ENCODE measurements around the gene PCBP1. TPM values are rescaled to one million over a fixed set of nuclear protein-coding genes. Genes with fewer than 3 reads are reported as not detected.

The PCBP1 gene
- total RNA-seq, 2 experiments from 2014 or later: 58.2 to 423 TPM

DNA sequence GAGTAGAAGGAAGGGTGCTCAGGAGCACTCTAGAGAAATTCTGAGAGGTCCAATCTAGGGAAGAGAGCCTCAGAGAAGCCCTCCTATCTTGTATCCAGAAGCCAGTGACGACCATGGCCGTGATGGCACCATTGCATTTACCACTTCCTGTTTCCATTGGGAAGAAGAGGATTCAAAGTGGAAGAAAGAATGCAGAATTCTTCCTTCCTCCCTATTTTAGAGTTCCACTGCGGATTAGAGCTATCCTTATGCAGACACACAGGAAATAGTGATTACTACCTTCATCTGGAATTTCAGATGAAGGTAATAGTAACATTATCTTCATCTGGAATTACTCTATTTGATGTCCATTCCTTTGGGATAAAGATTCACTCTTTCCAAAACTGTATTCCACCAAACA, 45.6 kb upstream of the PCBP1 start:
- no peaks in the 10 kb centered on the region for H3K9me2 ChIP-seq (ENCODE audit: insufficient read depth, low read length)
- H3K4me1 ChIP-seq (ENCODE audit: insufficient read depth, low read length, poor library complexity, severe bottlenecking): no peaks in the 10 kb centered on the region
- no peak overlapping the region for H3K27ac ChIP-seq (ENCODE audit: low read depth, low read length, poor library complexity, severe bottlenecking)
- no peaks in the 10 kb centered on the region for H3K79me2 ChIP-seq (ENCODE audit: insufficient read depth, low read depth, low read length)
- H4K20me1 ChIP-seq (ENCODE audit: insufficient read depth, low read length): no peaks in the 10 kb centered on the region
- DNase-seq (ENCODE audit: low spot score): no peak
- no TSS peak for BruUV-seq (replicated peaks)
- ChIA-PET CTCF (ENCODE audit: unreplicated experiment) (no interaction called here), POLR2A (interaction anchor here (0.6 to 1.1 kb wide), 3 partner anchors 15 to 119 kb away, joined by 3 to 7 read pairs (median 3); no protein-coding TSS in a partner anchor)
- TF ChIP-seq EZH2phosphoT487 (IDR thresholded peaks at IDR 0.05; ENCODE audit: borderline replicate concordance, low read depth, low read length) (no peak), CTCF (conservative IDR thresholded peaks at IDR 0.05; ENCODE audit: low read length) (no peak)
- H3K4me3 ChIP-seq (ENCODE audit: low read depth, low read length, poor library complexity, severe bottlenecking): no peak overlapping the region
- intact Hi-C loops (cut with micrococcal nuclease; ENCODE audit: unreplicated experiment): no loop called here
- no peak overlapping the region for H2AFZ ChIP-seq (ENCODE audit: low read length)
- H3K36me3 ChIP-seq (ENCODE audit: insufficient read depth, low read length): peaks cover 10% of the 10 kb centered on the region; the same call in 1 of the 2 replicates
- no peak overlapping the region for H3K4me2 ChIP-seq (ENCODE audit: low read length)
- no peaks in the 10 kb centered on the region for H3K9me3 ChIP-seq (ENCODE audit: low read length)

DNA sequence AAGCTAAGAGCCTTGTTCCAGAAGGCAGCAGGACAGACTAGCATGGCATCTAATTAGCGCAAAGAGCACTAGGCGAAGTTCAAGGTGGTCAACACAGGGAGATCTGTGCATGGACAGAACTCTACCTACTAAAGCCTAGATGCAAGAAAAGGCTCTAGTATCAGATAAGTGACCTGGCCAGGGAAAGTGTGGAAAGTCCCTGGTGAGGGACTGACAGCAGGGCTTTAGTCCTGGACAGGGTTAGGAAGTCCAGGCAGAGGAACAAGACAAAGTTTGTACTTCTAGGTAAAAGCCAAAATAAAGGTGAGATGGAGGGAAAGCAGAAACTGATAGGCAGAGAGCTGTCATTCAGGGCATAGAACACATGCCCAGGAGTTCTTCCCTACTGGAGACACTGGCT, 45.0 kb upstream of the PCBP1 start:
- TF ChIP-seq CTCF (conservative IDR thresholded peaks at IDR 0.05; ENCODE audit: low read length) (no peak), EZH2phosphoT487 (IDR thresholded peaks at IDR 0.05; ENCODE audit: borderline replicate concordance, low read depth, low read length) (no peak)
- peaks cover 16% of the 10 kb centered on the region; the same call in 1 of the 2 replicates for H3K36me3 ChIP-seq (ENCODE audit: insufficient read depth, low read length)
- no peak overlapping the region for H3K4me2 ChIP-seq (ENCODE audit: low read length)
- no peaks in the 10 kb centered on the region for H3K9me2 ChIP-seq (ENCODE audit: insufficient read depth, low read length)
- no peaks in the 10 kb centered on the region for H3K9me3 ChIP-seq (ENCODE audit: low read length)
- no peak overlapping the region for H2AFZ ChIP-seq (ENCODE audit: low read length)
- no peaks in the 10 kb centered on the region for H3K79me2 ChIP-seq (ENCODE audit: insufficient read depth, low read depth, low read length)
- DNase-seq (ENCODE audit: low spot score): no peak
- ChIA-PET POLR2A (interaction anchor here (1.0 to 1.1 kb wide), 2 partner anchors 19 to 119 kb away, joined by 3 read pairs; no protein-coding TSS in a partner anchor), CTCF (ENCODE audit: unreplicated experiment) (no interaction called here)
- no peaks in the 10 kb centered on the region for H4K20me1 ChIP-seq (ENCODE audit: insufficient read depth, low read length)
- intact Hi-C loops (cut with micrococcal nuclease; ENCODE audit: unreplicated experiment): no loop called here
- H3K27ac ChIP-seq (ENCODE audit: low read depth, low read length, poor library complexity, severe bottlenecking): no peak overlapping the region
- H3K4me1 ChIP-seq (ENCODE audit: insufficient read depth, low read length, poor library complexity, severe bottlenecking): peaks cover 3% of the 10 kb centered on the region
- BruUV-seq (replicated peaks): no TSS peak
- no peak overlapping the region for H3K4me3 ChIP-seq (ENCODE audit: low read depth, low read length, poor library complexity, severe bottlenecking)

GRCh38 chr2:70043252-70043875, 43.9 kb upstream of the PCBP1 start:
- BruUV-seq (replicated peaks): no TSS peak
- intact Hi-C loops (cut with micrococcal nuclease; ENCODE audit: unreplicated experiment): no loop called here
- Histone ChIP-seq H3K79me2 (ENCODE audit: insufficient read depth, low read depth, low read length) (no peaks in the 10 kb centered on the region), H3K36me3 (ENCODE audit: insufficient read depth, low read length) (peaks cover 23% of the 10 kb centered on the region; the same call in 1 of the 2 replicates), H3K9me2 (ENCODE audit: insufficient read depth, low read length) (no peaks in the 10 kb centered on the region), H2AFZ (ENCODE audit: low read length) (no peak overlapping the region), H3K4me1 (ENCODE audit: insufficient read depth, low read length, poor library complexity, severe bottlenecking) (peaks cover 3% of the 10 kb centered on the region), H4K20me1 (ENCODE audit: insufficient read depth, low read length) (no peaks in the 10 kb centered on the region), H3K4me3 (ENCODE audit: low read depth, low read length, poor library complexity, severe bottlenecking) (no peak overlapping the region), H3K27ac (ENCODE audit: low read depth, low read length, poor library complexity, severe bottlenecking) (no peak overlapping the region), H3K4me2 (ENCODE audit: low read length) (no peak overlapping the region), H3K9me3 (ENCODE audit: low read length) (no peaks in the 10 kb centered on the region)
- no peak for TF ChIP-seq CTCF (conservative IDR thresholded peaks at IDR 0.05; ENCODE audit: low read length)
- no peak for DNase-seq (ENCODE audit: low spot score)
- CTCF ChIA-PET (ENCODE audit: unreplicated experiment): no interaction called here
- POLR2A ChIA-PET: interaction anchor here (0.6 kb wide), 2 partner anchors 23 to 81 kb away, joined by 4 read pairs; no protein-coding TSS in a partner anchor

All from OCI-LY7 (cell line).